Sigmoid colon (tissue), 7 donors: ENCODE data around the gene LMBR1. TPM values are rescaled to one million over a fixed set of nuclear protein-coding genes. Genes with fewer than 3 reads are reported as not detected.

Source experiments
- DNase-seq: peaks from one replicate; pipeline ENCODE4 v3.0.0-alpha.2; 2019
- H3K27ac ChIP-seq, 4 donors: fragments of 200-600 bp; sonication (generic); one replicate each; pipeline ENCODE4 v1.5.1; 2016 to 2019; ENCODE audit warnings: mild to moderate bottlenecking in 1 of 4
- H3K27me3 ChIP-seq, 3 donors: fragments of 200-600 bp; sonication (generic); one replicate each; pipeline ENCODE4 v1.5.1; 2019; ENCODE audit warnings: mild to moderate bottlenecking in 1 of 3
- H3K36me3 ChIP-seq, 4 donors: fragments of 200-600 bp; sonication (generic); one replicate each; pipeline ENCODE4 v1.5.1; 2016 to 2019
- H3K4me1 ChIP-seq, 4 donors: fragments of 200-600 bp; sonication (generic); one replicate each; pipeline ENCODE4 v1.5.1; 2017 to 2019
- H3K4me3 ChIP-seq, 4 donors: fragments of 200-600 bp; sonication (generic); one replicate each; pipeline ENCODE4 v1.5.1; 2017 to 2019; ENCODE audit warnings: mild to moderate bottlenecking in 2 of 4, moderate library complexity in 1 of 4
- H3K9me3 ChIP-seq, 4 donors: fragments of 200-600 bp in 3 of 4; sonication (generic) in 3 of 4; one replicate each; pipeline versions ENCODE4 v1.5.1 to v1.6.1; 2013 to 2019
- CTCF ChIP-seq, 4 experiments: fragments of 450-650 bp in 3 of 4; fragments of 200-600 bp in 1 of 4; IDR thresholded peaks; one replicate each; pipeline ENCODE4 v1.5.1; 2016 to 2019; ENCODE audit warnings: antibody characterized with exemption in 4 of 4, mild to moderate bottlenecking in 3 of 4, moderate library complexity in 2 of 4
- EP300 ChIP-seq, 4 donors: sonication (generic); formaldehyde crosslinking; IDR thresholded peaks; one replicate each; pipeline ENCODE4 v1.6.1; 2017; ENCODE audit warnings: antibody characterized with exemption in 4 of 4
- POLR2A ChIP-seq, 2 donors: fragments of 450-650 bp; IDR thresholded peaks; one replicate each; pipeline ENCODE4 v1.6.1; 2016; ENCODE audit warnings: antibody characterized with exemption in 2 of 2, mild to moderate bottlenecking in 2 of 2, moderate library complexity in 2 of 2
- POLR2AphosphoS5 ChIP-seq, 4 donors: sonication (generic); formaldehyde crosslinking; IDR thresholded peaks; one replicate each; pipeline ENCODE4 v1.6.1; 2017; ENCODE audit warnings: antibody characterized with exemption in 4 of 4
- intact Hi-C: fragments of 100-400 bp; cut with DNase I; formaldehyde crosslinking; loops from one replicate; pipeline ENCODE4 v1.15.1; 2023
- polyA plus RNA-seq, 3 donors: library from polyadenylated mRNA; stranded (reverse); fragments of 200-250 nt; gene quantifications; one replicate each; pipeline ENCODE4 v1.2.3, GENCODE V29; 2013
- small RNA-seq, 3 donors: library from RNA; depleted of rRNA; stranded (forward); fragments of <200 nt; gene quantifications; one replicate each; pipeline ENCODE3, GENCODE V24; 2016
- total RNA-seq, 4 donors: library from RNA; depleted of rRNA; stranded (reverse); fragments of >200 nt; gene quantifications; one replicate each; pipeline ENCODE4 v1.1.0, GENCODE V29; 2016
- donor health status: healthy with polysubstance abuse.
- donor health status: Bipolar disorder and iron deficiency.
- donor health status: healthy.

The LMBR1 gene
- total and polyA plus RNA-seq, 7 donors, result 2.5 to 60.9 (median 43.9) TPM

- peaks cover 0 to 7% (median 5%) of the 10 kb centered on the region in 4 donors for H3K9me3 ChIP-seq
- no peak overlapping the region for H3K4me3 ChIP-seq
- H3K27ac ChIP-seq, result no peak overlapping the region
- TF ChIP-seq POLR2AphosphoS5 (IDR thresholded peaks at IDR 0.05) (no peak), POLR2A (IDR thresholded peaks at IDR 0.05) (no peak), CTCF (IDR thresholded peaks at IDR 0.05) (no peak), EP300 (IDR thresholded peaks at IDR 0.05) (no peak)
- H3K27me3 ChIP-seq, result no peaks in the 10 kb centered on the region
- no peak for DNase-seq
- H3K36me3 ChIP-seq, result no peaks in the 10 kb centered on the region
- intact Hi-C loops, result no loop called here
- H3K4me1 ChIP-seq, result no peaks in the 10 kb centered on the region
Measured at GRCh38 chr7:156628562-156628961, 264.4 kb downstream of the LMBR1 start.

Small RNA genes lying within 50 kb of the gene (small RNA-seq; reads per million reads assigned to genes)
- gene RNU4-31P, result 0 reads per million in 3 donors

Other genes starting within 250 kb of the LMBR1 start
- 10 to 100 TPM; 14.1 to 19.1 (median 17.2) TPM for gene NOM1, start 56.5 kb upstream of the LMBR1 start, total RNA-seq
- gene NOM1, start 56.5 kb upstream of the LMBR1 start, polyA plus RNA-seq, result 10 to 100 TPM in 1 of 3 donors, 1 to 10 TPM in 2; 1.8 to 11.2 (median 4.6) TPM
- not detected for gene MNX1, start 117.5 kb upstream of the LMBR1 start, total RNA-seq
- gene MNX1, start 117.5 kb upstream of the LMBR1 start, polyA plus RNA-seq, result 1 to 10 TPM; 4.2 to 5.3 (median 4.2) TPM
- 10 to 100 TPM; 55.7 to 84.2 (median 70.5) TPM for gene UBE3C, start 245.7 kb upstream of the LMBR1 start, total RNA-seq
- gene UBE3C, start 245.7 kb upstream of the LMBR1 start, polyA plus RNA-seq, result 10 to 100 TPM; 21.0 to 32.6 (median 31.1) TPM